ENCODE measurements around the gene CCDC141.

The CCDC141 gene

DNA sequence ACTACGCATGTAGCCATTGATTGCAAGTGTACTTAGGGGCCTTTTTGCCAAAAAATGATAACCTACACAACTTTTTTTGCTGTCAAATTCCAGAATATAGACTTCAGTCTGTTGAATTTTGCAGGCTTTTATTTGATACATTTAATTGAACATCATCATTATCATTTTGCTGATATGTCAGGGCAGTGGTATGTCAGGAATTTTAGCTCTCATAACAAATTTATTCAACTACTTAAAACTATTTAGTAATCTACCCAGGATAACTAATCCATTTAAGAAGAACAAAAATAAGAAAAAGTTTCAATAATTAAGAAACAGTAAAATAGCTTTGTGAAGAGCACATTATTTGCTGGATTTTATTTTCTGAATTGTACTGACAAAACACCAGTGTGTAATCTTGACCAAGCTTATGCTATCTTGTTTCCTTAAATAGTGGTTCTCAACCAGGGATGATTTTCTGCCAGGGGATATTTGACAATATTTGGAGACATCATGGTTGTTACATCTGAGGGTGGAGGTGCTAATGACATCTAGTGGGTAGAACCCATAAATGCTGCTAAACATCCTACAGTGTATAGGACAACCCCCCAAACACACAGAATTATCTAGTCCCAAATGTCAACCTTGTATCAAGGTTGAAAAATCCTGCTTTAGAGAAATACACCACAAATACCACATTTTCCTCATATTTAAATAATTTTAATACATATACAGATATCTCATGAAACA, 230.6 kb downstream of the CCDC141 start:
- H3K9me3 Mint-ChIP-seq = no peaks in the 10 kb centered on the region

DNA sequence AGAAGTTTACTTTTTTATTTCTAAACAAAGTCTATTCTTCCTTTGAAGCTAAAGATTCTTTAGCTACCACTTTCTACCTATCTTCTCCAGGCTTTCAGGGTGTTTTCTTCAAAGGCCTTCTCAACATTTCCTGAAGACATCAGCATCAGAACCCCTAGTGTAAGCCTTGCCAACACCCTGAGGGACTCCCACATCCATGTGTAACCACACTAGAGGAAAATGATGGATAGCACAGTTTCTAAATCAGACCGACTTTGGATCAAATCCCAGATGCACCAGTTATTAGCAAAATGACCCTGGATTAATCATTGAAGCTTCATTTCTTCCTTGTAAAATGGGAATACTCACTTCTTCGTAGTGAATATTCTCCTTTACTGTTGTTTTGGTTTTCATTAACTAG, 238.0 kb downstream of the CCDC141 start:
- H3K9me3 Mint-ChIP-seq = no peaks in the 10 kb centered on the region
- intact Hi-C loops (cut with micrococcal nuclease) = no loop called here
- no peaks in the 10 kb centered on the region for H3K4me1 Mint-ChIP-seq (ENCODE audit: low read depth)
- H3K27me3 Mint-ChIP-seq = no peaks in the 10 kb centered on the region
- no peaks in the 10 kb centered on the region for H3K36me3 Mint-ChIP-seq (ENCODE audit: low read depth)
- no peak overlapping the region for H3K27ac Mint-ChIP-seq
- H3K4me3 Mint-ChIP-seq = no peak overlapping the region

More for the DNA sequence above, 230.6 kb downstream of the CCDC141 start:
- Mint-ChIP-seq H3K27me3 (no peaks in the 10 kb centered on the region), H3K36me3 (ENCODE audit: low read depth) (no peaks in the 10 kb centered on the region), H3K27ac (no peak overlapping the region), H3K4me3 (no peak overlapping the region), H3K4me1 (ENCODE audit: low read depth) (no peaks in the 10 kb centered on the region)
- intact Hi-C loops (cut with micrococcal nuclease) = no loop called here

DNA sequence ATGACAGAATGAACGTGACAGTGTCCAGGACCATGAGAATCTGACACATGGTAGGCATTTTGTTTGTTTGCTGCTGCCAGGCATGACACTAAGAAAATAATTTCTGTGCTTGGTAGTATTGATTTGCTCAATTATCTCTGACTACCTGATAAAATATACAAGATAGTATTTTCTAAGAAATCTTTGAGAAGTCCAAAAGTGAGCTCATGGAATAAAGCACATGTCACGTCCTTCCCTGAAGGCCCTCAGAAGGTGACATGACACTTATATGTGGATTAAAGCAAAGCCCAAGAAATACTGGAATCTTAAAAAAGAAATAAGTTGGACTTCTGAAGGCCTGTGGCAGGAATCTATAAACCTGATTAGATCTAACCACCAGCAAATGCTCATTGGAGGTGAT, 238.9 kb downstream of the CCDC141 start:
- Mint-ChIP-seq H3K9me3 (no peaks in the 10 kb centered on the region), H3K27ac (no peak overlapping the region), H3K36me3 (ENCODE audit: low read depth) (no peaks in the 10 kb centered on the region), H3K4me3 (no peak overlapping the region), H3K27me3 (no peaks in the 10 kb centered on the region), H3K4me1 (ENCODE audit: low read depth) (no peaks in the 10 kb centered on the region)
- intact Hi-C loops (cut with micrococcal nuclease) = no loop called here

DNA sequence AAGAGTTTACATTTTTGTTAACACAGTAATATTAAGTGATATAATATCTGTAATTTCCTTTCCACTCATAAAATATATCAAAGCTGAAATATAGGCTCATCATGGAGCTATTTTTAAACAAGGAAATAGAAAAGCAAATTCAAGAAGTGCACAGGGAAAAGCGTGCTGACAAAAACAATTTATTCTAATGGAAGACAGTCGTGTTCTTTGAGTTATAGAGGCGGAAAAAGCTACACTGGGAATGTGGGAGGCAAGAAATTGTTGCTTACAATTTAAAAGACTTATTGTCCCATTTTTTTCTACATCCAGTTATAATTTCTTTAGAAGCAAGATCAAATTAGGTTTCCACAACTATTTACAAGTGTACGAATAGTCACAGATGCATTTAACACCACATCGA, 239.5 kb downstream of the CCDC141 start:
- no peak overlapping the region for H3K27ac Mint-ChIP-seq
- H3K27me3 Mint-ChIP-seq = no peaks in the 10 kb centered on the region
- H3K9me3 Mint-ChIP-seq = no peaks in the 10 kb centered on the region
- no peaks in the 10 kb centered on the region for H3K4me1 Mint-ChIP-seq (ENCODE audit: low read depth)
- H3K36me3 Mint-ChIP-seq (ENCODE audit: low read depth) = no peaks in the 10 kb centered on the region
- no peak overlapping the region for H3K4me3 Mint-ChIP-seq
- intact Hi-C loops (cut with micrococcal nuclease) = no loop called here

DNA sequence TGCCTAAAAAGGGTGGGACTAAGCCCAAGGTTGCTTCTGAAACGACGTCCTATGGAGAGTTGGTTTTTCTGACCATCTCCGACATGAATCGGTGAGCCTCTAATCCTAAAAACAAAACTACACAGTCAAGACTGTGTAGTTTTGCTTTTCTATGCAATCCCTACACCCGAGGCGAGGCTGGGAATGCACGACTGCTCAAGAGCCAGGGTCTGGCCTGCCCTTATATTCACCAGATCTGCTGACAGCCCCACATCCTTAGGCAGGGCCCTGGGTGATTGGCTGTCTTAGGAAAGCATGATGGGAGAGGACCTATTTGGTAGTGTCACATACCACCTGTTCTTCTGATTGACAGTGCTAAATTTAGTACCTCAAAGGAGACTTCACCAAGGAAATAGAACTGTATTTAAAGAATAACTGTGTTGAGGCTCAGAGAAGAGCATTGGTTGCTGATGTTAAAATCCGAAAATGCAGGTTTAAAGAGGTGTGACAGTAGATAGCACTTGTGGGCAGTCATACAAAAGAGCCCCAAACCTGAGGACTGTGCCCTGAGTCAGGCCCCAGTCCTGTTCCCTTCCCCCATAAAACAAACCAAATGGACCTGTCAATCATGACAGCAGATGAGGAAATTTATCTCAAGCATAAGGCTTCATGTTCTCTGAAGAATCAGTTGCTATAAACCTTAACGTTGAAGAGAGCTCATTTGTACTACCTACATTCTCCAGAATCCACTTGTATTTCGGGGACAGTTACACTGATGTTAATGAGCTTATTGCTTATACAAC, 242.5 kb downstream of the CCDC141 start, which contains the start of gene TTN:
Gene TTN (minus strand): TSS at position 197 of the 782 bp plus-strand sequence. CDS start 2,781 bp downstream, outside the sequence.
- Mint-ChIP-seq H3K27ac (no peak within 1 kb of the TSS), H3K4me3 (no peak within 1 kb of the TSS), H3K9me3 (no peaks in the 10 kb centered on the region), H3K4me1 (ENCODE audit: low read depth) (no peaks in the 10 kb centered on the region), H3K27me3 (no peaks in the 10 kb centered on the region), H3K36me3 (ENCODE audit: low read depth) (no peaks in the 10 kb centered on the region)
- intact Hi-C loops (cut with micrococcal nuclease) = no loop called here

DNA sequence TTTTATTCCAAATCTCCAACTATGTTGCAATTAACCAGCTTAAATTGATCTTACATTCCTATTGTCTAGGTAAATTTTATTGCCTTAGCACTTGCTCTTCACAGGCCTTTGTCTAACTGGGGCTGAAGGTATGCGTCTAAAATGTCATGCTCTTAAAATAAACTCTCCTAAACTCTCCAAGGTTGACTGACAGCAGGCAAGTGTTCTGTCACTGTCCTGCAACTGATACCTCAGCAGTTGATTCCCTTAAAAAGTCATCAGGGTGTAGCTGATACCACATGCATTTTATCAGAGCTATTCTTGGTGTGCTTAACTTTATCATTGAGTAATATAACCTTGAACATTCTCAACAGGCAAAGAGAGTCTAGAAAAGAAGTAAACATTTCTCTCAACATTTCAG, 243.4 kb downstream of the CCDC141 start:
- Mint-ChIP-seq H3K27ac (no peak overlapping the region), H3K4me3 (no peak overlapping the region), H3K36me3 (ENCODE audit: low read depth) (no peaks in the 10 kb centered on the region), H3K4me1 (ENCODE audit: low read depth) (no peaks in the 10 kb centered on the region), H3K9me3 (no peaks in the 10 kb centered on the region), H3K27me3 (no peaks in the 10 kb centered on the region)
- intact Hi-C loops (cut with micrococcal nuclease) = no loop called here

DNA sequence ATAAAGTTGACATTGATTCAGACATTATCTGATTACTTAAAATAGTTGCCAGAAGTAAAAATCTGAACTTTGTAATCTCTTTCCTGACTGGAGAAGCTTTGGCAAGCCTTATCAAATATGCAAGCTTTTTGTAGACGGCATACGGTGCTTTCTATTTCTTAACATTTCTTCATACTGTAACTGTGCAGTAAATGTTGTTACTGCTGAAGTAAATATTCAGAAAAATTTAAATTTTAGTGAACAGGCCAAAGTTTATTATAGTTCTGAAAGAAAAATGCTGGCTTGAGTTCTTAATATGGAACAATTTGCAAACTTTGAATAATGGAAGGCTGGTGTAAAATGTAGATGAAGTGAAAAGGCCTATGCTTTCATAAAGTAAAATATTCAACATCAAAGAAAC, 244.5 kb downstream of the CCDC141 start:
- intact Hi-C loops (cut with micrococcal nuclease) = no loop called here
- H3K9me3 Mint-ChIP-seq = no peaks in the 10 kb centered on the region
- H3K36me3 Mint-ChIP-seq (ENCODE audit: low read depth) = no peaks in the 10 kb centered on the region

DNA sequence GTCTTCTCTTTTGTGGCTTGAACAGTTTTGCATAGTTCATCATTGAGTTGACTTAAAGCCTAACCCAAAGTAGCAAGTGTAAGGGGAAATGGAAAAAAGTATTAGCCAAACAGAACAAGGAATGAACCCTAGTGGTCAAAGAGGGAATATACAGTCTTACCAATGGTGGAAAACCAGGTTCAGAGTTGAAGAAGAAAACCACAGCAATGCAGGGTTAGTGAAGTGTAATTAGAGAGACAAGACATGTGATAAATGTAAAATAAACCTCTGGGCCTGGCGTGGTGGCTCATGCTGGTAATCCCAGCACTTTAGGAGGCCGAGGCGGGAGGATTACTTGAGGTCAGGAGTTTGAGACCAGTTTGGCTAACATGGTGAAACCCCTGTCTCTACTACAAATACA, 245.1 kb downstream of the CCDC141 start:
- Mint-ChIP-seq H3K9me3 (no peaks in the 10 kb centered on the region), H3K4me3 (no peak overlapping the region), H3K4me1 (ENCODE audit: low read depth) (no peaks in the 10 kb centered on the region), H3K27me3 (no peaks in the 10 kb centered on the region), H3K36me3 (ENCODE audit: low read depth) (no peaks in the 10 kb centered on the region), H3K27ac (no peak overlapping the region)
- intact Hi-C loops (cut with micrococcal nuclease) = no loop called here

More for the DNA sequence above, 244.5 kb downstream of the CCDC141 start:
- Mint-ChIP-seq H3K27me3 (no peaks in the 10 kb centered on the region), H3K27ac (no peak overlapping the region), H3K4me3 (no peak overlapping the region), H3K4me1 (ENCODE audit: low read depth) (no peaks in the 10 kb centered on the region)

DNA sequence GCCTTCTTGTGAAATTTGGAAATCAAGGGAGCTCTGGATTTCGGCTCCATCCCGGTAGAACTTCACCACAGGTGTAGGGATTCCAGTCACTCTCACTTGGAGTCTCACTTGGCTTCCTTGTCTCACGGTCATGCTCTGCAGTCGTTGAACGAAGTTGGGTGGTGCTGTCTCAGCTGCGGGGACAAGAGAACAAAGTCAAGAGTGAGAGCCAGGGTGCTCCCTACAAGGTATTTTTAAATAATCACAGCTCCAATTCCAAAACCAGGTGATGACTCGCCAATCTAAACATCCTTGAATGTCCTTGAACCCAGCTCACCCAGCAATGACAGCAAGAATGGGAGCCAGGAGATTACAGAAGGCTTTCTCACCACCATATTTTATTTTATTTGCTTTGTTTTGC, 249.4 kb downstream of the CCDC141 start:
- H3K27me3 Mint-ChIP-seq = no peaks in the 10 kb centered on the region
- H3K4me3 Mint-ChIP-seq = no peak overlapping the region
- no peaks in the 10 kb centered on the region for H3K9me3 Mint-ChIP-seq
- intact Hi-C loops (cut with micrococcal nuclease) = no loop called here
- no peak overlapping the region for H3K27ac Mint-ChIP-seq
- H3K36me3 Mint-ChIP-seq (ENCODE audit: low read depth) = no peaks in the 10 kb centered on the region
- H3K4me1 Mint-ChIP-seq (ENCODE audit: low read depth) = no peaks in the 10 kb centered on the region

DNA sequence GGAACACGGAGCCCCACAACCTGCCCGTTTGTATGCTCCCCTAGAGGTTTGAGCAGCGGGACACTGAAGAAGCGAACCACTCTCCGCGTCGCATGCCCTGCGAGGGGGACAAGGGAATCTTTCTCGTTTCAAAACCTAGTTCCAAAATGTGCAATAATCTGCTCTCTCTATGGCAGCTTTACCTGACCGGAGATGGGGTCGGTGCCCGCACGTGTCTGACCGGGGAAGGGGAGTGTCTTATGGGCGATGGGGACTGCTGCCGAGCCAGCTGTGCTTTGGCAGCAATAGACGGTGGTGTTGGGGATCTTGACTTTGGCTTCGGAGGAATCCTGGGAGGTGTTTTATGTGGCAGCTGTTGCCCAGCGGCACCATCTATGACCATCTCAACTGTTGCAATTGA, 250.6 kb downstream of the CCDC141 start:
- no peak overlapping the region for H3K4me3 Mint-ChIP-seq
- H3K27me3 Mint-ChIP-seq = no peaks in the 10 kb centered on the region
- no peaks in the 10 kb centered on the region for H3K9me3 Mint-ChIP-seq
- intact Hi-C loops (cut with micrococcal nuclease) = loop anchor here (5.0 kb wide), 2 partner anchors 333 to 643 kb away; no protein-coding TSS in a partner anchor
- H3K27ac Mint-ChIP-seq = no peak overlapping the region
- H3K36me3 Mint-ChIP-seq (ENCODE audit: low read depth) = no peaks in the 10 kb centered on the region
- H3K4me1 Mint-ChIP-seq (ENCODE audit: low read depth) = no peaks in the 10 kb centered on the region

DNA sequence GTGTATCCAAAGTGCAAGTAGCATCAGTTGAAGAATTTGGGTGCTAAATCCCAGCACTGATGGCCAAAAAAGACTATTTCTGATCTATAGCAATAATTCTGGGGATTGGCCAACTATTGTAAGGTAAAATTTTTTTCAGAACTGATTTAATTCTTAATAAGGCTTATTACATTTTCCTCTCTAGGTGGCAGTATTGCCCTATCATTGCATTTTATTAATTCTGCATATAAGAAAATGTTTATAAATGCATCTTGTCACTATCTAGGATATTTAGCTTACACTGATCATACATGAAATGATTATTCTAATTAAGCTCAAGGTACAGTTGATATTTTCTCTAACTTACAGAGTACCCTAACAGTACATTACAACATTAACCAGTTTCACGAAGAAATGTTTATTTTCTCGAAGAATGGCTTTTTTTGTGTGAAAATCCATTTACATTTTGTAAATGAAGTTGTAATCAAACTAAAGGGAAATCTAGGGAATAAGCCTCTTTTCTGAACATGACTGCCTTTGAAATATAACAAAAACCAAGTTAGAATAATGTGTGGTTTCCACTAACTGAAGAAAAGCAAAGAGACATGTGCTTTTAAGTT, 253.8 kb downstream of the CCDC141 start:
- Mint-ChIP-seq H3K27ac (no peak overlapping the region), H3K27me3 (no peaks in the 10 kb centered on the region), H3K36me3 (ENCODE audit: low read depth) (no peaks in the 10 kb centered on the region), H3K9me3 (no peaks in the 10 kb centered on the region), H3K4me1 (ENCODE audit: low read depth) (no peaks in the 10 kb centered on the region), H3K4me3 (no peak overlapping the region)
- intact Hi-C loops (cut with micrococcal nuclease) = loop anchor here (2.0 to 5.0 kb wide), 4 partner anchors 119 to 955 kb away; no protein-coding TSS in a partner anchor

DNA sequence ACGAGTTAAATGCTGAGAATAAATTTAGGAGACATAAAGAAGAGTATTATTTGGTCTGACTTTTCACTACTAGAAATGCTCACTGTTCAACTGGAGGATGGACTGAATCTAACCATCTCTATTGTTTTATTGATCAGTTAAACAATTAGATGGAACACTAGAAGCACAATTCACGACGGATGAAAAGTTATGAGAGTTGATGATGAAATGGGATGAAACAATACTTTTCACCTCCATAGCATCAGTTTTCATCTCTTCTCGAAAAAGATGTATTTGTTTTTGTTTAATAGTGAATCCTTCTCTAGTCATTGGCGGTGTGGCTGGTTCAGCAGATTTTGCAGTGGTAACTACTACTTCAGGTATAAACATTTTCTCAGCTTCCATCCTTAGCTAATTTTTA, 262.0 kb downstream of the CCDC141 start:
- Mint-ChIP-seq H3K4me1 (ENCODE audit: low read depth) (no peaks in the 10 kb centered on the region), H3K9me3 (no peaks in the 10 kb centered on the region), H3K27ac (no peak overlapping the region), H3K4me3 (no peak overlapping the region), H3K36me3 (ENCODE audit: low read depth) (no peaks in the 10 kb centered on the region), H3K27me3 (no peaks in the 10 kb centered on the region)
- intact Hi-C loops (cut with micrococcal nuclease) = no loop called here

DNA sequence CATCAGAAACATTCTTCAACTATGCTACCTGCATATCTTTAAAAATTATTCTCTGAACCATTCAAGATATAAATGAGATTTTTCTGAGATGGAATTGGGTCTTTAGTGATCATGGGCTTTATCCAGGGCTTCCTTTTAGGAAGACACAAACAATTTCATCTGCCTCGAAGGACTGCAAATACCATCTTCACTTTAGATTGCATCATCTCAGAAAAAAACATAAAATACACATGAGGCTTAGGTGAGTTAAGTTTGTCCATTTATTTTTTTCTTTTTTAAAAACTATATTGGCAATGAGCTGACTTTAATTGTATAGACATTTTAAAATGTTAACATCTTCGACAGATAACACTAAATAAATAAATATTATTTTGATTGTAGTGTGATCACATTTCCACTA, 262.8 kb downstream of the CCDC141 start:
- no peaks in the 10 kb centered on the region for H3K36me3 Mint-ChIP-seq (ENCODE audit: low read depth)
- H3K27ac Mint-ChIP-seq = no peak overlapping the region

DNA sequence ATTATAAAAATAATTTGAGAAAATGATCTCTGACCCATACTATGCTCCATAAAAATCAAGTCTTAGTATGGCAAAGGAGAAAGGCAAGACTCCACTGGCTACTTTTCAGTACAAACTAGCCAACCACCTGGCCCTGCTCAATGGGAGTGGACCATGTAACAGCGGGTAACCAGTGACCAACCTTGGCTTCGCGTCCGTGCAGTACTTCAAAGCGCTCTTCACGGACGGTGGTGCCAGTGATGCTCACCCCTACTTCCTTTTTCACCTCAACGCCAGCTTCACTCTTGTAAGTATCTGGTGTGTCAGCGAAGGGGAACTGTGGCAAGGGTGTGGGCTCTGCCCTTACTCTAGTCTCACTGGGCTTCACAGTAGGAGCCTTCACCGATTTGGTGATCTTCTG, 266.0 kb downstream of the CCDC141 start:
- Mint-ChIP-seq H3K4me3 (no peak overlapping the region), H3K9me3 (no peaks in the 10 kb centered on the region), H3K27me3 (no peaks in the 10 kb centered on the region), H3K36me3 (ENCODE audit: low read depth) (no peaks in the 10 kb centered on the region), H3K4me1 (ENCODE audit: low read depth) (no peaks in the 10 kb centered on the region), H3K27ac (no peak overlapping the region)
- intact Hi-C loops (cut with micrococcal nuclease) = no loop called here

More for the DNA sequence above, 262.8 kb downstream of the CCDC141 start:
- no peaks in the 10 kb centered on the region for H3K9me3 Mint-ChIP-seq
- H3K4me3 Mint-ChIP-seq = no peak overlapping the region
- H3K4me1 Mint-ChIP-seq (ENCODE audit: low read depth) = no peaks in the 10 kb centered on the region
- intact Hi-C loops (cut with micrococcal nuclease) = no loop called here
- no peaks in the 10 kb centered on the region for H3K27me3 Mint-ChIP-seq

Data from dendritic cell treated with granulocyte-macrophage colony-stimulating factor and Interleukin-4, amounts not matched to agents 40 ng/mL and 50 ng/mL, for 4 days (primary cell).